C4-2B (cell line): ENCODE measurements around the gene SCNN1A.

Source experiments
- ZFX ChIP-seq: fragments of 450-650 bp; IDR thresholded peaks from 2 replicates; pipeline ENCODE4 v1.6.1; 2017
- TF ChIP-seq, protein P1 (sequence below): fragments of 450-650 bp; conservative IDR thresholded peaks from 2 replicates; pipeline ENCODE4 v1.5.1; 2017; ENCODE audit warnings: mild to moderate bottlenecking

DNA sequence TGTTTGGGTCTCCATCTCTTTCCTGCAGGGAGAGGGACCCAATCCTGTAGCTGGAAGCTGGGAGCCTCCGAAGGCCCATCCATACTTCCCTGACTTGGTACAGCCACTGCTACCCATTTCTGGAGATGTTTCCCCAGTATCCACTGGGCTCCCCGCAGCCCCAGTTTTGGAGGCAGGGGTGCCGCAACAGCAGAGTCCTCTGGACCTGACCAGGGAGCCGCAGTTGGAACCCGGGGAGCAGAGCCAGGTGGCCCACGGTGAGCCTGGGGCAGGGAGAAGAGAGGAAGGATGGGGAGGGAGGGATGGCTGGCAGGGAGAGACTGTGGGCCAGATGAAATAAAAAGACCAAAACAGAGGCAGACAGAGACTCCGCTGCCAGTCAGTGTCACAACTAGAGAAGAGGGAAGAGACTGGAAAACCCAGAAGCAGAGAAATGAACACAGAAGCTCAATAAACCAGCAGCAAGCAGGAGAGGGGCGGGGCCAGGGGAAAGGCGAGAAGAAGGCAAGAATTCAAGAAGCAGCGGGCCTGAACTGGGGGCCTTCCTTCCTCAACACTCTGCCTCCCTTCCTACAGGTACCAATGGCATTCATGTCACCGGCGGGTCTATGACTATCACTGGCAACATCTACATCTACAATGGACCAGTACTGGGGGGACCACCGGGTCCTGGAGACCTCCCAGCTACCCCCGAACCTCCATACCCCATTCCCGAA lies 14.9 kb upstream of the SCNN1A start:
- TF ChIP-seq, protein P1, sequence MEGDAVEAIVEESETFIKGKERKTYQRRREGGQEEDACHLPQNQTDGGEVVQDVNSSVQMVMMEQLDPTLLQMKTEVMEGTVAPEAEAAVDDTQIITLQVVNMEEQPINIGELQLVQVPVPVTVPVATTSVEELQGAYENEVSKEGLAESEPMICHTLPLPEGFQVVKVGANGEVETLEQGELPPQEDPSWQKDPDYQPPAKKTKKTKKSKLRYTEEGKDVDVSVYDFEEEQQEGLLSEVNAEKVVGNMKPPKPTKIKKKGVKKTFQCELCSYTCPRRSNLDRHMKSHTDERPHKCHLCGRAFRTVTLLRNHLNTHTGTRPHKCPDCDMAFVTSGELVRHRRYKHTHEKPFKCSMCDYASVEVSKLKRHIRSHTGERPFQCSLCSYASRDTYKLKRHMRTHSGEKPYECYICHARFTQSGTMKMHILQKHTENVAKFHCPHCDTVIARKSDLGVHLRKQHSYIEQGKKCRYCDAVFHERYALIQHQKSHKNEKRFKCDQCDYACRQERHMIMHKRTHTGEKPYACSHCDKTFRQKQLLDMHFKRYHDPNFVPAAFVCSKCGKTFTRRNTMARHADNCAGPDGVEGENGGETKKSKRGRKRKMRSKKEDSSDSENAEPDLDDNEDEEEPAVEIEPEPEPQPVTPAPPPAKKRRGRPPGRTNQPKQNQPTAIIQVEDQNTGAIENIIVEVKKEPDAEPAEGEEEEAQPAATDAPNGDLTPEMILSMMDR = no peak
- no peak for TF ChIP-seq ZFX
